ENCODE measurements around the gene ALDH1L1. TPM values are rescaled to one million over a fixed set of nuclear protein-coding genes. Genes with fewer than 3 reads are reported as not detected.

ALDH1L1 gene
- total RNA-seq, 1 experiment from 2014 or later: not detected

GRCh38 chr3:126158016-126158911 lies 22.1 kb downstream of the ALDH1L1 start:
- in situ Hi-C loops (cut with HindIII; ENCODE audit: low sequenced_read_pairs): no loop called here
- no peak for DNase-seq (ENCODE audit: low spot score)

GRCh38 chr3:126157083-126157768 lies 23.2 kb downstream of the ALDH1L1 start:
- no peak for DNase-seq (ENCODE audit: low spot score)
- in situ Hi-C loops (cut with HindIII; ENCODE audit: low sequenced_read_pairs): no loop called here

- in situ Hi-C loops (cut with HindIII; ENCODE audit: low sequenced_read_pairs): no loop called here
Observed at GRCh38 chr3:126156468-126156867, 23.9 kb downstream of the ALDH1L1 start.

GRCh38 chr3:126155819-126156218 lies 24.6 kb downstream of the ALDH1L1 start:
- no peak for DNase-seq (ENCODE audit: low spot score)
- in situ Hi-C loops (cut with HindIII; ENCODE audit: low sequenced_read_pairs): no loop called here

More at GRCh38 chr3:126156468-126156867, 23.9 kb downstream of the ALDH1L1 start:
- DNase-seq (ENCODE audit: low spot score): no peak

GRCh38 chr3:126155280-126155640 lies 25.1 kb downstream of the ALDH1L1 start:
- DNase-seq (ENCODE audit: low spot score): no peak
- in situ Hi-C loops (cut with HindIII; ENCODE audit: low sequenced_read_pairs): no loop called here

- in situ Hi-C loops (cut with HindIII; ENCODE audit: low sequenced_read_pairs): no loop called here
- DNase-seq (ENCODE audit: low spot score): no peak
Observed at GRCh38 chr3:126154391-126155279, 25.8 kb downstream of the ALDH1L1 start.

GRCh38 chr3:126153695-126154360 lies 26.6 kb downstream of the ALDH1L1 start:
- DNase-seq (ENCODE audit: low spot score): no peak
- in situ Hi-C loops (cut with HindIII; ENCODE audit: low sequenced_read_pairs): no loop called here

GRCh38 chr3:126152901-126153694 lies 27.3 kb downstream of the ALDH1L1 start:
- in situ Hi-C loops (cut with HindIII; ENCODE audit: low sequenced_read_pairs): no loop called here
- DNase-seq (ENCODE audit: low spot score): no peak

- DNase-seq (ENCODE audit: low spot score): no peak
- in situ Hi-C loops (cut with HindIII; ENCODE audit: low sequenced_read_pairs): no loop called here
Observed at GRCh38 chr3:126152458-126152857, 27.9 kb downstream of the ALDH1L1 start.

- in situ Hi-C loops (cut with HindIII; ENCODE audit: low sequenced_read_pairs): no loop called here
- no peak for DNase-seq (ENCODE audit: low spot score)
Observed at GRCh38 chr3:126151562-126152302, 28.7 kb downstream of the ALDH1L1 start.

- no peak for DNase-seq (ENCODE audit: low spot score)
- in situ Hi-C loops (cut with HindIII; ENCODE audit: low sequenced_read_pairs): no loop called here
Observed at GRCh38 chr3:126149960-126150515, 30.3 kb downstream of the ALDH1L1 start.

GRCh38 chr3:126149256-126149902 lies 31.0 kb downstream of the ALDH1L1 start:
- no peak for DNase-seq (ENCODE audit: low spot score)
- in situ Hi-C loops (cut with HindIII; ENCODE audit: low sequenced_read_pairs): no loop called here

- in situ Hi-C loops (cut with HindIII; ENCODE audit: low sequenced_read_pairs): no loop called here
- no peak for DNase-seq (ENCODE audit: low spot score)
Observed at GRCh38 chr3:126147932-126148683, 32.3 kb downstream of the ALDH1L1 start.

- in situ Hi-C loops (cut with HindIII; ENCODE audit: low sequenced_read_pairs): no loop called here
Observed at GRCh38 chr3:126147147-126147931, 33.0 kb downstream of the ALDH1L1 start.

GRCh38 chr3:126146525-126147146 lies 33.8 kb downstream of the ALDH1L1 start:
- in situ Hi-C loops (cut with HindIII; ENCODE audit: low sequenced_read_pairs): no loop called here
- no peak for DNase-seq (ENCODE audit: low spot score)

More at GRCh38 chr3:126147147-126147931, 33.0 kb downstream of the ALDH1L1 start:
- DNase-seq (ENCODE audit: low spot score): no peak
